ENCODE measurements around the gene FBXL7. TPM values are rescaled to one million over a fixed set of nuclear protein-coding genes. Genes with fewer than 3 reads are reported as not detected.

Gene FBXL7
- total RNA-seq, 4 donors from 2014 or later, result 14.2 to 32.1 (median 24.9) TPM

- H3K4me3 ChIP-seq, result no peak overlapping the region
- no peak for TF ChIP-seq CTCF (IDR thresholded peaks at IDR 0.05)
- TF ChIP-seq POLR2A (IDR thresholded peaks at IDR 0.05), result no peak
- TF ChIP-seq EP300 (IDR thresholded peaks at IDR 0.05), result no peak
- peak; percentile 4 for TF ChIP-seq POLR2AphosphoS5 (IDR thresholded peaks at IDR 0.05)
- 19 to 100% methylated on average over 1 to 3 of the region's 3 CpGs for WGBS, 2 donors (ENCODE audit: low coverage in 1 of 2)
- no peak for ATAC-seq
- peaks cover 0 to 32% (median 3%) of the 10 kb centered on the region in 3 donors for H3K4me1 ChIP-seq
- no peaks in the 10 kb centered on the region for H3K36me3 ChIP-seq
- no peaks in the 10 kb centered on the region for H3K27me3 ChIP-seq
- H3K27ac ChIP-seq, result no peak overlapping the region
- no peaks in the 10 kb centered on the region for H3K9me3 ChIP-seq
Observed at GRCh38 chr5:15510831-15511230, 10.9 kb downstream of the FBXL7 start.

GRCh38 chr5:15513431-15513830 lies 13.5 kb downstream of the FBXL7 start:
- 78 to 92% methylated on average over 2 of the region's 2 CpGs for WGBS, 2 donors (ENCODE audit: low coverage in 1 of 2)
- Histone ChIP-seq H3K4me1 (peaks cover 0 to 32% (median 3%) of the 10 kb centered on the region in 3 donors), H3K4me3 (no peak overlapping the region), H3K9me3 (no peaks in the 10 kb centered on the region), H3K36me3 (no peaks in the 10 kb centered on the region), H3K27me3 (no peaks in the 10 kb centered on the region), H3K27ac (no peak overlapping the region)
- no peak for ATAC-seq
- no peak for TF ChIP-seq POLR2A (IDR thresholded peaks at IDR 0.05)
- no peak for TF ChIP-seq POLR2AphosphoS5 (IDR thresholded peaks at IDR 0.05)
- TF ChIP-seq CTCF (IDR thresholded peaks at IDR 0.05), result no peak
- no peak for TF ChIP-seq EP300 (IDR thresholded peaks at IDR 0.05)

- no peak for TF ChIP-seq POLR2A (IDR thresholded peaks at IDR 0.05)
- TF ChIP-seq CTCF (IDR thresholded peaks at IDR 0.05), result no peak
- TF ChIP-seq EP300 (IDR thresholded peaks at IDR 0.05), result no peak
- no peak for TF ChIP-seq POLR2AphosphoS5 (IDR thresholded peaks at IDR 0.05)
- Histone ChIP-seq H3K27ac (no peak overlapping the region), H3K4me3 (no peak overlapping the region), H3K36me3 (no peaks in the 10 kb centered on the region), H3K9me3 (no peaks in the 10 kb centered on the region), H3K4me1 (peaks cover 0 to 35% (median 3%) of the 10 kb centered on the region in 3 donors), H3K27me3 (no peaks in the 10 kb centered on the region)
- ATAC-seq, result no peak
Observed at GRCh38 chr5:15513911-15514310, 13.9 kb downstream of the FBXL7 start.

GRCh38 chr5:15515229-15515628 lies 15.2 kb downstream of the FBXL7 start:
- Histone ChIP-seq H3K4me1 (peaks cover 0 to 32% (median 3%) of the 10 kb centered on the region in 3 donors), H3K27me3 (no peaks in the 10 kb centered on the region), H3K27ac (no peak overlapping the region), H3K36me3 (no peaks in the 10 kb centered on the region), H3K9me3 (no peaks in the 10 kb centered on the region), H3K4me3 (no peak overlapping the region)
- ATAC-seq, result no peak
- WGBS, 2 donors (ENCODE audit: low coverage in 1 of 2), result 38 to 57% methylated on average over 1 of the region's 1 CpG
- no peak for TF ChIP-seq EP300 (IDR thresholded peaks at IDR 0.05)
- no peak for TF ChIP-seq POLR2A (IDR thresholded peaks at IDR 0.05)
- no peak for TF ChIP-seq CTCF (IDR thresholded peaks at IDR 0.05)
- no peak for TF ChIP-seq POLR2AphosphoS5 (IDR thresholded peaks at IDR 0.05)

GRCh38 chr5:15516486-15516885 lies 16.5 kb downstream of the FBXL7 start:
- 94 to 95% methylated on average over 7 to 8 of the region's 12 CpGs for WGBS, 2 donors (ENCODE audit: low coverage in 1 of 2)
- Histone ChIP-seq H3K27ac (no peak overlapping the region), H3K9me3 (no peaks in the 10 kb centered on the region), H3K4me1 (peaks cover 0 to 29% (median 2%) of the 10 kb centered on the region in 3 donors), H3K27me3 (no peaks in the 10 kb centered on the region), H3K36me3 (no peaks in the 10 kb centered on the region), H3K4me3 (no peak overlapping the region)
- no peak for ATAC-seq
- TF ChIP-seq POLR2AphosphoS5 (IDR thresholded peaks at IDR 0.05), result no peak
- TF ChIP-seq CTCF (IDR thresholded peaks at IDR 0.05), result no peak
- no peak for TF ChIP-seq EP300 (IDR thresholded peaks at IDR 0.05)
- no peak for TF ChIP-seq POLR2A (IDR thresholded peaks at IDR 0.05)
